NCI-H146 (cell line): Measurements from ENCODE around the gene CCNQ.

Source experiments
- DNase-seq: peaks from one replicate; lab custom pipeline; 2025; lab: John Stamatoyannopoulos, UW

Gene CCNQ

DNA sequence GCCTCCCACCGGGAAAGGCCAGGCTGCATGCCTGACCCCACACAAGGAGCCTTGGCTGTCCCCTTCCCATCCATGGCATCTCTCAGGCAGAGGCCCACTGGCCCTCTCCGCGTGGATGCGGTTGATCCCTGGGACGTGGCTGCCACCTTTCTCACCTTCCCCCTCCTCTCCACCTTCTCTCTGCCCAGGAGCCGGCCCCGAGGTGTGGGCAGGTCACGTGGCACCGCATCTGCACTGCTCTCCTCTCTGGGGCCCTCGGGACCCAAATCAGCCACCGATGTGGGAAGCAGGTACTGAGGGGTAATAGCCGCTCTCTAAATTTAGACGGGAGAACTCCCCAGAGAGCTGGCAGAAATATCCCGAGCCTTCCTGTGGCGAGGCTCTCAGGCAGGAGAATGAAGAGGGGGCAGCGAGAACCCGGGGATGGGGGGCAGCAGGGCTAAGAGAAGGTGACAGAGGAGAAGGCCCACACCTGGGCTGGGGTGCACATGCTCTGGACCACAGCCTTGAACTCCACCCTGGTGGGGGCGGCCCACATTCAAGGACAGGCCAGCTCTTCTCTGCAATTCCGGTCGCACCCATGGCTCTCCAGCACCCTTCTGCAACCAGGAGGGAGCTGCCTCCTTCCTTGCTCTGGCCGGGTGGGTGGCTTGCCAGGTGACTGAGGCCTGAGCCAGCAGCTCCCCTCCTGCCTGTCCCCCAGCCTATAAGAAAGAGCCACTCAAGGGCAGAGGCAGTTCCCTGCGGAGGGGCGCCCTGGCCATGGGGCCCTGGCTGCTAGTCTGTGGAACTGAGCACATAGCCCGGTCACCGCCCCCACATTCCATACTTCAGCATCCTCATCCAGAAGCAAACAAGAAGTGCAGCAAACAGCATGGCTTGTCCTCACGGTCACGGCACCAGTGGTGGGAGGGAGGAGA is 38.4 kb upstream of the CCNQ start:
- no peak for DNase-seq

DNA sequence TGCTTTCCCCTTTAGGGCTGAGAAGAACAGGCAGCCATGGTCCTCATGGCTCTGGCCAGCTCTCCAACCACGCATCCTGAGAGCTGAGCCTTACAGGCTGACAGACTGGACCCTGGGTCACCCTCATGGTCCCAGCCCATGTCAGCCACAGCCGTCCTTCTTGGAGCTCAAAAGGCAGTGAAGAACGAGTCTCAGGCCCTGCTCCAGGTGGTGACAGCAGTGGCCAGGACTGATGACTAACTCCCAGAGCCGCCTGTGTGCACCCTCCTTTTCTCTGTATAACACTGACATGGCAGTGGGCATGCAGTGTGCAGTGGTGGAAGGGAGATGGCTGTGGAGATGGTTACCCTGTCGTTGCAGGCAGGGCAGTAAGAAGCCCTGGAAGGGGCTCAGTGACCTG is 37.8 kb upstream of the CCNQ start:
- no peak for DNase-seq

DNA sequence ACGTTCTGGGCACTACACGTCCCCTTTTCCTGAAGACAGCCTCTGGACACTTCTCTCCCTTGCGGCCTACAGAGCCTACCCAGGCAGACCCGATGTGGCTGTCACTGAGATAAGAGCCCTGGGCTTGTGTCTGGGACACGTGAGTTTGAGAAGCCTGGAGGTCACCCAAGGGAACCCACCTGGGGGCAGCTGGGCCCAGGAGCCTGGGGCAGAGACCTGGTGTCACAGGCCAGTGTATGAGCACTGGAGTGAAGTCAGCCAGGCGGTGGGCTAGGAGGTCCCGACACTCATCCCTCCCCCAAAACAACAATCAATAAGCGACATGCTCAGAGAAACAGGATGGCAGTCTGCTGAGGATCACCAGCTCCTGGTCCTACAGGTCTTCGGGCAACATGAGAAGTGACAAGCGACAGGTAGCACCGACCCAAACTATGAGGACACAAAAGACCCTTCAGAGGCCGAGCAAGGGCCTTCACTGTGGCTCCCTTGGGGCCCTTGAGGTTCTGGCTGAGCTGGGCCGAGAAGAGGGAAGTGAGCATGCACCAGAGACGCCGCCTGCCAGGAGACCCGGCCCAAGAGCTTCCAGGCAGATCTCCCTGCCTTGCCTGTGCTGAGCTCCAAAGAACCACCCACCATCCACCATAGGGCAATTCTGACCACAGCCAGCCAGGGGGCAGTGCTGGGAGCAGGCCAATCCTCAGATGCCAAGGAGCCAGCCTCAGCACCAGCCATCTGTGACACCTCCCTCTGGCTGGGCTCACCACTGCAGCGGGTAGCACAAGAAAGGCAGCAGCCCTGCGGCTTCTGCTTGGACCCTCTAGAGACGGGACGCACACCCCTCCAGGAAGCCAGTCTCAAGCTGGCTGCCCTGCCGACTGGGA is 37.1 kb upstream of the CCNQ start:
- DNase-seq = peak; percentile 17

DNA sequence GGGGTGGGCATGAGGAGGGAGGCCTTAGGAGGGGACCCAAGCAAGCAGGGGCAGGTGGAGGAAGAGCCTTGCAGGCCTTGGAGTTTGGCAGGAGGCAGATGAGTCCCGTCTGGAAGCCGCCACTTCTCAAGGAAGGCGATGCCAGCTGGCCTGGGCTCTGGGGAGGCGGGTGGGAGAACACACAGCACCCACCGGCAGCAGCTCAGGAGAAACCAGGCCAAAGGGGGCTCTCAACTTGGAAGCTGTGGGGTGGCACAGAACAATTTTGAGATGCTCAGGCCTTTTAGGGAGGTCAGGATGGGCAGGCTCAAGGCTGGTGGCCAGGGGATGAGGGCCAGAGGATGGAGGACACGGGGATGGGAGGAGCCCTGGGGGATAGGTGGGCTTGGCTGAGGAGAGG is 36.4 kb upstream of the CCNQ start:
- no peak for DNase-seq

DNA sequence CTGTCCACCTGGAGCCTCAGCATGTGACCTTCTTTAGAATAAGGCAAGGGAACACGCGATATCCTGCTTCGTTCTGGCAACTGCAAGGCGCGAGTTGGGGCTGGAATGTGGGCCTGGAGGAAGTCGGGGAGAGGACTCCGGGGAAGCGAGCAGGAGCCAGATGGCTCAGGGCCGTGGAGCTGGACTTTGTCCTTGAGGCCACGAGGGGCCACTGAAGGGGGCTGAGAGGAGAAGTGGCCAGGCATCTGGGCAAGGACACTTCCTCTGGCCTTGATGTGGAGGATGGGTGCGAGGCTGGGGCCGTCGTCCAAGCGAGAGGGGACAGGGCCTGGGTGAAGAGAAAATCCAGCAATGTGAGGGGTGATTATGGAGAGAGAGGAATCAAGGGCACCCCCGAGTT is 35.9 kb upstream of the CCNQ start:
- DNase-seq = no peak

DNA sequence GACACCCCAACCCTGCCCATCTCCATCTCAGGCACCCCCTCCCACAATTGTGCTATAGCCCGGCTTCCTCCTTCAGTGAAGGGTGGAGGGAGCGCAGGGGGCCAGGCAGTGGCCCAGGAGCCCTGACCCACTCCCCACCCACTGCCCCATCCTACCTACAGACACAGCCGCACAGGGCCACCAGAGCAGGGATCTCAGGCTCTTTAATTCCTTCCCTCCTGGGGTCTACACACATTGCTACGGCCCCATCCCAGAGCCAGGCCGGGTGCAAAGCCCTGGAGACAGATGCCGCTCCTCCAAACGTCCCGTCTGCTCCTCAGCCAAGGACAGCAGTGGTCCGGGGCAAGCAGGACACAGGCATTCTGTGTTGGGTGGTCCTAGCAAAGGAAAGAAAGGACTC is 35.3 kb upstream of the CCNQ start:
- DNase-seq = no peak

DNA sequence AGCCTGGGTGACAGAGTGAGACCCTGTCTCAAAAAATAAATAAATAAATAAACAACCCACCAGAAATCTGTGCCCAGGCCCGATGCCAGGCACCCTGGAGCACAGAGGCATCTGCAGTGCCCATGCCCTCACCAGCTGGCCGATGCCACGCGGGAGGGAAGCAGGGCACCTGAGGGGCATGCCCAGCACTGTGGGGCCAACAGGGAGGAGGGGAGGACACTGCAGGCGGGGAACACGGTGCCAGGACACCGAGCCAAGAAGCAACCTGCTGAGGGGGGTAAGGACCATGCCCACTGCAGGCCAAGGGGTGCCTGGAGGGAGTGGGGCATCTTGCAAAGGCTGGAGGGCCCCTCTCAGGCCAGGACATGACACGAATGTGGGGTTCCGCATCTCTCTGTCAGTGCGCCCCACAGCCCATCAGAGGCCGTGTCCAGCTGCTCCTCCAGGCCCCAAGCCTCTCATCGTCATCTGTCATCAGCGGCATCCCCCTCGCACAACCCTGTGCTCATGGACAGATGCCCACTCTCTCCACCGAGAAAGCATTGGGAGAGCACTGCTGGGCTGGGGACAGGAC is 34.8 kb upstream of the CCNQ start:
- DNase-seq = no peak

DNA sequence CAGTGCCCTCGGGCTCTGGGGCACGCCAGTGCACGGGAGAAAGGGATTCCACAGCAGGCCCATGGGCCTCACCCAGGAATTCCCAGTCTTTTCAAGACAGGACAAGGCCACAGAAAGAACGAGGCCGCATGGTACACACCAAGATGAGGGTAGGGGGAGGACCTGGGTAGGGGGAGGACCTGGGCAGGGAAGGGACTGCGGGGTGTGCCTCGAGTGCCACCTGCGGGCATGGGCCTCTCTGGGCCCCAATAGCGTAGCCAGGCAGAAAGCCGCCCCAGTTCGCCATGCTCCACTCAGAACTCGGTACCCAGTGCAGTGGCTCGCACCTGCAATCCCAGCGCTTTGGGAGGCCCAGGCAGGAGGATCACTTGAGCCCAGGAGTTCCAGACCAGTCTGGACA is 34.1 kb upstream of the CCNQ start:
- DNase-seq = no peak

DNA sequence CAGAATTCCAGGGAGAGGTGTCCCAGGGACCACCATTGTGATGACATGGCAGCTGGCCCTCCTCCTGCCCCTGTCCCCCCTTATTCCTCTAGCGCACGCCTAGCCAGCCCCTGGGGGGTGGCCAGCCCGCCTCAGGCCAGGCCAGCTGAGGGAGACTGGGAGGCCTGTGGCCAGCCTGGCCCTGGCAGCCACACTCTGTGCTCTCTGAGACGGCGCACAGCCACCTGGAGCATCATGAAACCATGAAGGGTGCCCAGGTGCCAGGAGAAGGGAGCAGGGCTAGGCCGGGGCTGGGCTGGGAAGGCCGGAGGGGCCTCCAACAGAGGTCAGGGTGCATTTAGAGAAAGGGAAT is 33.6 kb upstream of the CCNQ start:
- no peak for DNase-seq

DNA sequence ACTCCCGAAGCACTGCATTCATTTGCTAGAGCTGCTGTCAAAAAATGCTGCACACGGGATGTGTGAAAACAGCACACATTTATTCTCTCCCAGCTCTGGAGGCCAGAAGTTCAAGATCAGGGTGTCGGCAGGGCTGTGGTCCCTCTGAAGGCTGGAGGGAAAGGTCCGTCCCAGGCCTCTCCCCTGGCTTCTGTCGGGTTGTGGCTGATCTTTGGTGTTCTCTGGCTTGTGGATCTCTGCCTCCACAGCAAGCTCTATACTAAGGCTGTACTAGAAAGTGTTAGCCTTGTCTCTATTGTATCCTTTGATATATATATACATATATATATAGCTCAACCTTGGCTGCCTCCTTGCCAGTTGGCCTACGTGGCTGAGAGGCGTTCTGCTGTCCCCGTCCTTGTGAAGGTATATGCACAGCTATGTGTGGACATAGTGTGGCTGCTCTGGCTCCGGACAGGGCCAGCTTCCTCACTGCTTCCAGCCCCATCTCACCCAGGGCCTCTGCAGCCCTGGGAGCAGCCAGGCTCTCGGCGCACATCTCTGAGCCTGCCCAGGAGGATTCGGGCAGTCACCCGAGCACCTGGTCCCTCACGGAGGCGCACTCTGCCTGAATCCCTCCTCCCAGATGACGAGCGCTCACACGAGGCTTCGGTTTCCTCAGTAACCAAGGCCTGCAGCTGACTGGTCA is 33.1 kb upstream of the CCNQ start:
- DNase-seq = no peak

DNA sequence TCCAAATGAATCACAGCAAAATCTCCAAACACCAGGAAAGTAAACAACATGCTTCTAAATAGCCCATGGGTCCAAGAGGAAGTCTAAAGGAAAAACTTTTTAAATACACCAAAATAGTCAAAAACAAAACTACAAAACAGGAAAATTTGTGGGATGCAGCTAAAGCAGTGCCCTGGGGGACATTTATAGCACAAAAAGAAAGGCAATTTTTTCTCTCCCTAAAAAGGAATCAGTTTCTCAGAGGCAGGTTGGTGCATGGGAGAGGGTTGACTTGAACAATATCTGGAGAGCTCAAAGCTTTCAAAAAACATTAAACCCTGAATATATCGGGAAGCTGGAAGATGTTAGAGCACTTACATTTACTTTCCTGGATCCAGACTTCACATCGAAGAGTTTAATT is 32.4 kb upstream of the CCNQ start:
- DNase-seq = no peak

DNA sequence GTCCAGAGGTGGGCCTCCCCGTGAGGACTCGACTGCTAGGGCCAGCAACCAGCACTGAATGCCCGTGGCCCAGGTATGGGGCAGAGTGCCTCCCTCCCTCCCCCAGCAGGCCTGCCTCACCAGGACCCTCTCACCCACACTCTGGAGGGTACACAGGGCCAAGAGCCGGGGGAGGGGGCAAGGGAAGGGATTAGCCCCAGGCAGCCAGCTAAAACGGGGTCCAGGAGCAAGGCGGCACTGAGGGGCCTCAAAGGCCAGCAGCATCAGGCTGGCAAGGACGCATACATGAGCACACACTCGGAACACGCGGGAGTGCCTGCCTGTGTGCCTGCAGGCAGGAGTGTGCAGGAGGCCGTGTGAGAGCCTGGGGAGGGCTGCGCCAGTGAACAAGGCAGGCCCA is 29.7 kb upstream of the CCNQ start:
- no peak for DNase-seq

DNA sequence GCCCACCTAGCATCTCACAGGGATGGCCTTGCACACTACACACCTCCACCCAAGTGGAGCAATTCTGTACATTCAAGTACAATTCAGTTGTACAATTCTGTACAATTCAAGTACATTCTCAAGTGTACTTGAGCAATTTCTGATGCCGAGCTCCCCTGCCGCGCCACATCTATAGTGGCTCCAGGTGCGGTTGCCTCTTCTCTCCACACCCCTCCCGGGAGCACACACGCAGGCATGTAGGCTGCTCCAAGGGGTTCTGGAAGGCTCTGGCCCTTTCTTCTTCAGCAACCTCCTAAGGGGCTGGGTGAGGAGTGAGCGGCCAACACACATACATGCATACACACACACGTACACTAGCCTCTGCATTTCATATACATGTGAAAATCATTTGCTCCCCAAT is 29.2 kb upstream of the CCNQ start:
- DNase-seq = no peak

DNA sequence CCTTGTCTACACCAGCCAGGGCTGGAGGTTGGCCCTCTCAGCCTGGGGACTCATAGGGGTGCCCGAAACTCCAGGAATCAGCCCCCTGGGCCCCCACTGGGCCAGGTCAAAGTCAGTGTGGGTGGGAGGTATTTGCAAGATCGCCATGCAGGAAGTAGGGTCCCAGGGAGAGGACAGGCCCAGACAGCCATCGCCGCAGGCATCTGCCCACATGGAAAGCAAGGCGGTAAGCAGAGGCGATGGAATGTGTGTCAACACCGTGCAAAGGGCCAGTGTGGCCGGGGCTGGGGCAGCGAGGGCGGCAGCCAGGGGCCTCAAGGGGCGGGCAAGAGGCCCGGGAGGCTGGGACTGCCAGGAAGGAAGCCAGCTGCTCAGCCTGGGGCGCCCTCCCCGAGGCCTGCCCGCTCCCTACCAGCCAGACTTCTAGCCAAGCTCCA is 28.8 kb upstream of the CCNQ start:
- no peak for DNase-seq

DNA sequence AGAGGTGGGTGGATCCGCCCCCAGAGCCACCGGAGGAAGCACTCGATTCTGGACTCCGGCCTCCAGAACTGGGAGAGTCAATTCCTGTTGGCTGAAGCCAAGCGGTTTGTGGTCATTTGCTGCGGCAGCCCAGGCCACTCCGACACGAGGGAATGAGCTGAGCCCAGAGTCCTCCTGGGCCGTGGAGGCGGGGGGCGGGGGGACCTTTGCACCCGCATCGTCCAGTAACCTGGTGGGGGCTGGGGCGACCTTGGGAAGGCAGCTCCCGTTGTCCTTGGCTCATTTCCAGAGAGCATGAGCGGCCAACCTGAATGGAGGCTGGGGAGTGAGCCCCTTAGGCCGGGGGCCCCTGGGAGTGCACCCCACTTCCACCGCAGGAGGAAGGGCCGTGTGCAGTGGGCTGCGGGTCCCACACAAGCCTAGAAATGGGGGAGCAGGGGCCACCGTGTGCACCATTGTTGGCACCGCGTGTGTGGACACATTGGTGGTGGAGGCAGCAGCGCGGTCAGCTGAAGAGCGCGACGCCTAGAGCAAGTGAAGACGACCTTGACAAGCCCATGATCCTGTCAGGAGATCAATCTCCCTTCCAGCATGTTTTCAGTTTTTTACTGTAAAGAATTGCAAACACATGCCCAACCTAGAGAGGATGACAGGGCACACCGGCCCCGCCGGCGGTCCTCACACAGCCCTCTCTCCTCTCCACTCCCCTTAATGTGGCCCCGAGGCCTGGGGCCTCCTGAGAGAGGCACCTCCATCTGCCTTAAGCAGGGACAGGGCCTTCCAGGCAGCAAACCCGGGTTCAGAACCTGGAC is 28.1 kb upstream of the CCNQ start:
- no peak for DNase-seq

DNA sequence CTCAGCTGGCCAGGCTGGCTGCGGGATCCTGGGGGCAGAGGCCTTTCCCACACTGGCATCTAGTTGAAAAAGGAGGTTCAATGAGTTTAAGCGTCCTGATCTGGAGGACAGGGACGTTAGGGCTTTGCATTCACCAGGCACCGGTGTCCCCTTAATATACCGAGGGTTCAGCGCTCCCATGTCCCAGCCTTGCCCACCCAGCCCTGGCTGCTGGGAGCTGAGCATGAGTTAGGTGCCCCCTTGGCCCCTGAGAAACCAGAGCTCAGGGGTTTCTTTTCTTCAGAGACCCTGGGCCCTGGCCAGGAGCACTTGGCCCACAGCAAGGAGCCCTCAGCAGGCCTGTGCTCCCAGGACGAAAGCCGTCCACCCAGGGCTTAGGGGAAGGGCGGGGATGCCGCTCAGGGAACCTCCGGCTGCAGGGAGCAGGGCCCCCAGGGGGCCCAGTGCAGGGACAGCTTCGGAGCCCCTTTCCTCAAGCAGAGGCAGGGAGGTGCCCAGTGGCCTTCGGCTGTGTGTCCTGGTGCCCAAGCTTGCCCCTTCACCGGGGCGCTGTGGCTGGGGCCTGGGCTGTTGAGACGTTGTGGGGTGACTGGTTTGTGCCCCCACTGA is 27.2 kb upstream of the CCNQ start:
- no peak for DNase-seq

DNA sequence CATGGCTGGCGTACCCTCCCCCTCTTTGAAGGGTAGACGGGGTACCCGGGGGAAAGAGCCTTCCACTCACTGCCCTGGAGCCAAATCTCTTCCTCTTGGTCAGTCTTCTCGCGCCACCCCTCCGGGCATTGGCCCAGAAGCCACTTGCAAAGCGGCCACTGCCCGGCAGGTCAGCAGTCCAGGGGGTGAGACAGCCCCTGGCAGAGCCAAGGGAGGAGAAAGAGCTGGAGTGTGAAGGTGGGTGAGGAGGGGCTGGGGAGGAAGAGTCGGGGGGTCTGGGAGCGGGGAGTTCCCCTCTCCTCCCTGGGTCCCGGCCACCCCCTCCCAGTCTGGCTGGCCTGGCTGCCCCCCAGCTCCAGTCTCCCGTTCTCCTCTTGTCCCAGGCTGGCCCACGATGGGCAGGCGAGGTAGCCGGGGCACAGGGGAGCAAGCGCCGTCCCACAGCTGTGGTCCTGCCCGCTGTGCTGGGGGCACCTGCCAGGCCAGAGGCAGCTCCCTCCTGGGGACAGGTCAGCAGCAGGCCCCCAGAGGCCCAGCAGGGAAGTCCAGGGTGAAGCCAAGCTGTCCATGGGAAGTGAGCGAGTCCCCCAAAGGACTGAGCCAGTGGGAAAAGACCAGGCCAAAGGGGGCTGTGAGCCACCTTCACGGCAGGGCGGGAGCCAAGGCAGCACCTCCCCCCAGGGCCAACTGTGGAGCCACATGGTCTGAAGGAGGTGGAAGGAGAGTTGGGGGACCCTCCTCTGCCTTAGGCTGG is 26.5 kb upstream of the CCNQ start:
- DNase-seq = no peak

DNA sequence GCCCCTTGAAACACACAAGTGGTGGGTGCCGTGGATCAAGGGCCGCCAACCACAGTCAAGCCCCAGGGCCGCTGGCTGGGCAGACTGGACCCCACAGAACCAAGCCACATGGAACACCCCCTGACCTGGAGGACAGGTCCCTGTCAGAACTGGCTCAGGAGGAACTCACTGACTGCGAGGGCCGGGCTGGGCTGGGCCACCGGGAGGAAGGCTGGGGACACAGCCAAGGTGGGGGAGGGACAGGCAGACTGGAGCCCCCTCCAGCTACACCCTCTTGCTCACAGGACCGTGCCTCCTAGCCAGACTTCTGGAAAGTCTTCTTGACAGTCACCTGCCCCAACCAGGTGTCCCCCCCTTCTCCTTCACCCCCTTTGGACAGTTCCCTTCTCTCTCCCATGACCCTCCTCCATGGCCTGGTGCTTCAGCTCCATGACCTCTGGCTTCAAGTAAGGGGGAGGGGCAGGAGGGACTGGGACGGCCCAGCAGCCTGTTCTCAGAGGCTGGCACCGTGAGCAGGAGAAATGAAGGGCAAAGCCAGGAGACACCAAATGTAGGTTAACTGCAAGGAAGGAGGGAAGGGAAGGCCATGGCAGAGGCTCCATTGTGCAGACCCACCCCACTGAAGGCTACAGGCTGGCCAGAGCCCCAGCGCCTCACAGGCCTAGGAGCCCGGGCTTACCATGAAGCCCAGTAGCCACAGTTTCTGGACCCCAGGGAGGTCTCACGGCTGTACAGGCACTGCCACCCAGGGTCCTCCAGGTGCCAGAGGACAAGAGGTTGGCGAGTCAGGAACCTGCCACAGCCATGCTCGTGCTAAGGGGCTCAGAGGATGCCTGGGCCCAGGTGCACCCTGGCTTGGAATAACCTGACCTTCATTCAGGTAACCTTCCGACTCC is 25.5 kb upstream of the CCNQ start:
- DNase-seq = no peak
